SK-N-MC (cell line): ENCODE results near the gene MAGI2.

ENCODE experiments used
- EZH2 ChIP-seq: fragments of 200-600 bp; sonication (generic); IDR thresholded peaks from one replicate; pipeline ENCODE4 v1.6.1; 2017; ENCODE audit warnings: antibody characterized with exemption
- FOXP2 ChIP-seq: optimal IDR thresholded peaks from 2 replicates; pipeline ENCODE3; 2011; ENCODE audit warnings: mild to moderate bottlenecking, moderate library complexity; ENCODE audit not compliant: insufficient read depth; ENCODE audit errors: extremely low read length, control extremely low read depth
- POLR2AphosphoS5 ChIP-seq: IDR thresholded peaks from 2 replicates; pipeline ENCODE4 v1.6.1; 2012; ENCODE audit warnings: mild to moderate bottlenecking, low read depth, low read length, borderline replicate concordance

- TF ChIP-seq EZH2: no peak
- TF ChIP-seq POLR2AphosphoS5: no peak
- no peak for TF ChIP-seq FOXP2
These were observed 1362.9 kb downstream of the MAGI2 start for GRCh38 chr7:78090616-78091015.
